NCI-H2107 (cell line): ENCODE results near the gene RAB25.
A peak's percentile ranks its signal among the peaks of the same experiment; 100 is the strongest.
"Not testable (repeated sequence)": the region's sequence is repeated elsewhere in the genome, so short reads cannot be mapped to it uniquely, and the experiment has no call there.

Experiments
- DNase-seq: peaks from one replicate; lab custom pipeline; 2025; lab: John Stamatoyannopoulos, UW

The RAB25 gene

GRCh38 chr1:156060937-156061636 is at the start of gene RAB25:
Gene RAB25, plus strand, starts transcription at chr1:156061160. Its CDS starts 241 bp downstream, at chr1:156061401.
- DNase-seq: peak; percentile 67

- no peak for DNase-seq
Observed at GRCh38 chr1:156012051-156012817, 48.7 kb upstream of the RAB25 start.

GRCh38 chr1:156014829-156015228 is 46.1 kb upstream of the RAB25 start:
- DNase-seq: no peak

- no peak for DNase-seq
Observed at GRCh38 chr1:156019946-156020292, 41.0 kb upstream of the RAB25 start.

- peak; percentile 93 for DNase-seq
Observed at GRCh38 chr1:156020293-156021092, 40.5 kb upstream of the RAB25 start, which contains the start of gene SSR2. Gene SSR2, minus strand, starts transcription at chr1:156020951. Its CDS starts 784 bp downstream, at chr1:156020167.

GRCh38 chr1:156021093-156021428 is 39.9 kb upstream of the RAB25 start:
- no peak for DNase-seq

- no peak for DNase-seq
Observed at GRCh38 chr1:156021954-156022353, 39.0 kb upstream of the RAB25 start.

- DNase-seq: no peak
Observed at GRCh38 chr1:156024801-156025200, 36.2 kb upstream of the RAB25 start.

- no peak for DNase-seq
Observed at GRCh38 chr1:156025876-156026275, 35.1 kb upstream of the RAB25 start.

- DNase-seq: no peak
Observed at GRCh38 chr1:156026588-156026987, 34.4 kb upstream of the RAB25 start.

GRCh38 chr1:156033011-156033410 is 27.9 kb upstream of the RAB25 start:
- DNase-seq: no peak

- not testable (repeated sequence) for DNase-seq
Observed at GRCh38 chr1:156034991-156035390, 26.0 kb upstream of the RAB25 start.

GRCh38 chr1:156042828-156043227 is 18.1 kb upstream of the RAB25 start:
- no peak for DNase-seq

GRCh38 chr1:156045076-156045475 is 15.9 kb upstream of the RAB25 start:
- no peak for DNase-seq

GRCh38 chr1:156048663-156049258 is 12.2 kb upstream of the RAB25 start:
- no peak for DNase-seq

GRCh38 chr1:156050376-156050775 is 10.6 kb upstream of the RAB25 start:
- DNase-seq: no peak

- DNase-seq: no peak
Observed at GRCh38 chr1:156051011-156051725, 9.8 kb upstream of the RAB25 start.

- DNase-seq: no peak
Observed at GRCh38 chr1:156052862-156053767, 7.8 kb upstream of the RAB25 start.

- peak; percentile 76 for DNase-seq
Observed at GRCh38 chr1:156053768-156054499, 7.0 kb upstream of the RAB25 start, which contains the start of gene UBQLN4. Gene UBQLN4, minus strand, starts transcription at chr1:156053798. Its CDS starts 97 bp downstream, at chr1:156053701.
